HCT116 (cell line): ENCODE data around the gene CDK18. TPM values are rescaled to one million over a fixed set of nuclear protein-coding genes. Genes with fewer than 3 reads are reported as not detected.

Experiments
- ATAC-seq: fragments of 200-7000 bp; cut with Tn5 transposase; 2 replicates; pipeline ENCODE4 v1.9.1; 2020; ENCODE audit warnings: mild to moderate bottlenecking, moderate library complexity
- BruUV-seq: library from RNA; stranded (reverse); fragments of 400-500 nt; replicated peaks from 2 replicates; lab custom pipeline; 2021; lab: Mats Ljungman, UMichigan
- CTCF ChIA-PET: fragments of 300-600 bp; sonication (Branson Sonifier 250); formaldehyde crosslinking; loops from one replicate; lab custom pipeline; 2021; ENCODE audit warnings: antibody characterized with exemption; lab: Charles Lee
- POLR2A ChIA-PET: fragments of 300-600, 350-600 bp; sonication (Branson Sonifier 250); formaldehyde crosslinking; loops from one replicate; lab custom pipeline; 2021; ENCODE audit warnings: antibody characterized with exemption; lab: Charles Lee
- RAD21 ChIA-PET, 2 experiments: fragments of 300-600 bp; sonication (Branson Sonifier 250); formaldehyde crosslinking; loops; one replicate each; lab custom pipeline; 2023; ENCODE audit warnings: low total read pairs in 2 of 2; ENCODE audit not compliant: uncharacterized antibody in 2 of 2, unreplicated experiment in 2 of 2, low non-redundant PET in 1 of 2; lab: Charles Lee
- DNase-seq: peaks from one replicate; pipeline ENCODE4 v3.0.0-alpha.2; 2010; ENCODE audit warnings: low read depth, low spot score
- H2AFZ ChIP-seq: fragments of 200-600 bp; shearing (Covaris generic), sonication (generic); 2 replicates; pipeline ENCODE4 v1.6.1; 2017; ENCODE audit warnings: low read depth, mixed run types, mixed read lengths, antibody characterized with exemption, low read length; ENCODE audit not compliant: poor library complexity, severe bottlenecking
- H3K27ac ChIP-seq: 2 replicates; pipeline ENCODE4 v1.5.1; 2012; ENCODE audit warnings: low read depth, low read length
- H3K27me3 ChIP-seq: fragments of 200-600 bp; sonication (generic); 2 replicates; pipeline ENCODE4 v1.6.1; 2016; ENCODE audit warnings: mixed run types, low read length, mixed read lengths; ENCODE audit not compliant: insufficient read depth
- H3K36me3 ChIP-seq, 2 experiments: fragments of 200-500 bp in 1 of 2; fragments of 200-600 bp in 1 of 2; sonication (Bioruptor generic) in 1 of 2; sonication (generic) in 1 of 2; 2 replicates each; pipeline versions ENCODE4 v1.5.1 to v1.6.1; 2014 to 2016; ENCODE audit warnings: low read length in 2 of 2, inconsistent platforms in 1 of 2, mixed read lengths in 1 of 2, mixed run types in 1 of 2; ENCODE audit not compliant: insufficient read depth in 2 of 2, control insufficient read depth in 1 of 2
- H3K4me1 ChIP-seq, 2 experiments: fragments of 200-600 bp in 1 of 2; sonication (generic) in 1 of 2; 2 replicates each; pipeline versions ENCODE4 v1.5.1 to v1.6.1; 2012 to 2017; ENCODE audit warnings: low read length in 2 of 2, inconsistent platforms in 1 of 2, mild to moderate bottlenecking in 1 of 2, mixed read lengths in 1 of 2, mixed run types in 1 of 2, moderate library complexity in 1 of 2; ENCODE audit not compliant: insufficient read depth in 2 of 2, control insufficient read depth in 1 of 2
- H3K4me2 ChIP-seq: fragments of 200-600 bp; sonication (generic); 2 replicates; pipeline ENCODE4 v1.6.1; 2017; ENCODE audit warnings: mixed run types, low read length, mixed read lengths
- H3K4me3 ChIP-seq, 2 experiments: fragments of 200-600 bp in 1 of 2; sonication (generic) in 1 of 2; replicated peaks in 1 of 2; 2 replicates each; pipeline ENCODE4 v1.5.1; 2011 to 2016; ENCODE audit warnings: low read length in 2 of 2, control low read depth in 1 of 2, low read depth in 1 of 2, mild to moderate bottlenecking in 1 of 2, mixed read lengths in 1 of 2, mixed run types in 1 of 2
- H3K79me2 ChIP-seq: fragments of 200-600 bp; sonication (generic); 2 replicates; pipeline ENCODE4 v1.6.1; 2017; ENCODE audit warnings: mild to moderate bottlenecking, mixed run types, low read length, moderate library complexity, mixed read lengths; ENCODE audit not compliant: insufficient read depth
- H3K9ac ChIP-seq: fragments of 200-600 bp; sonication (generic); 2 replicates; pipeline ENCODE4 v1.6.1; 2016; ENCODE audit warnings: low read length, mixed read lengths
- H3K9me2 ChIP-seq: fragments of 200-600 bp; sonication (generic), shearing (Covaris generic); 2 replicates; pipeline ENCODE4 v1.6.1; 2017; ENCODE audit warnings: mixed run types, mild to moderate bottlenecking, moderate library complexity; ENCODE audit not compliant: insufficient read depth
- H3K9me3 ChIP-seq, 2 experiments: fragments of 200-500 bp in 1 of 2; fragments of 200-600 bp in 1 of 2; sonication (Bioruptor generic) in 1 of 2; sonication (generic) in 1 of 2; 2 replicates each; pipeline ENCODE4 v1.6.1; 2014 to 2017; ENCODE audit warnings: low read length in 2 of 2, mixed read lengths in 2 of 2, inconsistent platforms in 1 of 2, low read depth in 1 of 2, mild to moderate bottlenecking in 1 of 2, mixed run types in 1 of 2, moderate library complexity in 1 of 2; ENCODE audit not compliant: control insufficient read depth in 1 of 2, insufficient read depth in 1 of 2
- H4K20me1 ChIP-seq: fragments of 200-600 bp; sonication (generic), shearing (Covaris generic); 2 replicates; pipeline ENCODE4 v1.6.1; 2017; ENCODE audit warnings: mixed run types, mild to moderate bottlenecking, moderate library complexity; ENCODE audit not compliant: insufficient read depth
- CTCF ChIP-seq, 3 experiments: fragments of 200-600 bp in 1 of 3; sonication (generic) in 1 of 3; IDR thresholded peaks in 2 of 3; conservative IDR thresholded peaks in 1 of 3; 2 replicates each; pipeline ENCODE4 v1.5.1; 2012 to 2017; ENCODE audit warnings: low read depth in 2 of 3, low read length in 2 of 3, antibody characterized with exemption in 1 of 3, borderline replicate concordance in 1 of 3, control low read depth in 1 of 3, mild to moderate bottlenecking in 1 of 3, mixed read lengths in 1 of 3, mixed run types in 1 of 3, moderate library complexity in 1 of 3; ENCODE audit not compliant: insufficient read depth in 1 of 3
- ELF1 ChIP-seq: IDR thresholded peaks from 2 replicates; pipeline ENCODE4 v1.6.1; 2012; ENCODE audit warnings: low read depth, borderline replicate concordance
- EZH2phosphoT487 ChIP-seq: fragments of 200-600 bp; IDR thresholded peaks from 2 replicates; pipeline ENCODE4 v1.6.1; 2018; ENCODE audit warnings: antibody characterized with exemption, borderline replicate concordance
- FOSL1 ChIP-seq: IDR thresholded peaks from 2 replicates; pipeline ENCODE4 v1.6.1; 2012; ENCODE audit warnings: low read depth
- JUND ChIP-seq: IDR thresholded peaks from 2 replicates; pipeline ENCODE4 v1.6.1; 2012
- POLR2A ChIP-seq: IDR thresholded peaks from 2 replicates; pipeline ENCODE4 v1.7.0; 2011; ENCODE audit warnings: borderline replicate concordance; ENCODE audit not compliant: insufficient read depth, insufficient read length; ENCODE audit errors: extremely low read depth
- POLR2AphosphoS5 ChIP-seq: IDR thresholded peaks from 2 replicates; pipeline ENCODE4 v1.6.1; 2011; ENCODE audit warnings: mild to moderate bottlenecking, low read depth, low read length, moderate library complexity
- REST ChIP-seq: IDR thresholded peaks from 2 replicates; pipeline ENCODE4 v1.6.1; 2012; ENCODE audit warnings: low read depth
- SIN3A ChIP-seq: IDR thresholded peaks from 2 replicates; pipeline ENCODE4 v1.6.1; 2012; ENCODE audit warnings: low read depth
- SP1 ChIP-seq: IDR thresholded peaks from 2 replicates; pipeline ENCODE4 v1.6.1; 2012; ENCODE audit warnings: low read depth
- SRF ChIP-seq: IDR thresholded peaks from 2 replicates; pipeline ENCODE4 v1.6.1; 2012; ENCODE audit warnings: low read depth
- TCF7L2 ChIP-seq: IDR thresholded peaks from 2 replicates; pipeline ENCODE4 v1.7.0; 2011; ENCODE audit warnings: borderline replicate concordance, inconsistent platforms; ENCODE audit not compliant: insufficient read depth, insufficient read length; ENCODE audit errors: extremely low read depth
- YY1 ChIP-seq: IDR thresholded peaks from 2 replicates; pipeline ENCODE4 v1.6.1; 2011; ENCODE audit warnings: low read length, low read depth, moderate library complexity, mild to moderate bottlenecking; ENCODE audit not compliant: insufficient replicate concordance; ENCODE audit errors: extremely low read depth
- ZBTB33 ChIP-seq: IDR thresholded peaks from 2 replicates; pipeline ENCODE4 v1.6.1; 2011; ENCODE audit warnings: mild to moderate bottlenecking, low read length, moderate library complexity; ENCODE audit not compliant: insufficient replicate concordance; ENCODE audit errors: extremely low read depth
- ZFX ChIP-seq: fragments of 450-650 bp; IDR thresholded peaks from 2 replicates; pipeline ENCODE4 v1.6.1; 2017
- ZNF274 ChIP-seq: fragments of 200-500 bp; sonication (Bioruptor generic); IDR thresholded peaks from 2 replicates; pipeline ENCODE4 v1.6.1; 2014; ENCODE audit warnings: mild to moderate bottlenecking, low read depth, low read length, inconsistent platforms
- intact Hi-C: fragments of 100-400 bp; cut with micrococcal nuclease; formaldehyde crosslinking; loops from 2 replicates; pipeline ENCODE4 v1.10.0; 2022
- total RNA-seq: library from RNA; stranded (reverse); gene quantifications from one replicate; pipeline ENCODE4 v1.2.1, GENCODE V29; 2021; ENCODE audit not compliant: unreplicated experiment

CDK18 gene
- total RNA-seq, 1 experiment from 2014 or later: 32.0 TPM

- POLR2A ChIA-PET: no interaction called here
- H3K27ac ChIP-seq: peak overlapping the region; percentile 13; the same call in 1 of the 2 replicates
These were observed 7.9 kb downstream of the CDK18 start for GRCh38 chr1:205512059-205513045.

More at GRCh38 chr1:205512059-205513045, 7.9 kb downstream of the CDK18 start:
- Histone ChIP-seq H3K4me1 (peaks cover 5 to 44% of the 10 kb centered on the region in 2 experiments; a peak in 3 of 4 replicates), H3K27me3 (no peaks in the 10 kb centered on the region), H3K4me2 (peak overlapping the region; percentile 27; the same call in 1 of the 2 replicates), H3K36me3 (no peaks in the 10 kb centered on the region), H3K9me2 (no peaks in the 10 kb centered on the region), H3K9ac (no peak overlapping the region), H3K4me3 (no peak overlapping the region), H4K20me1 (no peaks in the 10 kb centered on the region), H3K9me3 (no peaks in the 10 kb centered on the region), H2AFZ (no peak overlapping the region), H3K79me2 (no peaks in the 10 kb centered on the region; the same call in 1 of the 2 replicates)
- intact Hi-C loops: no loop called here
- no peak for TF ChIP-seq SIN3A
- TF ChIP-seq YY1: no peak
- TF ChIP-seq POLR2A: no peak
- no peak for TF ChIP-seq EZH2phosphoT487
- TF ChIP-seq CTCF (IDR thresholded peaks at IDR 0.05 in 2 of 3, conservative IDR thresholded peaks at IDR 0.05 in 1 of 3; ENCODE audit: borderline replicate concordance in 1 of 3, insufficient read depth in 1 of 3, low read depth in 2 of 3, low read length in 2 of 3): no peak
- no peak for TF ChIP-seq ELF1
- no peak for TF ChIP-seq SRF
- TF ChIP-seq ZNF274: no peak
- TF ChIP-seq SP1: no peak
- no peak for TF ChIP-seq ZBTB33
- no peak for TF ChIP-seq TCF7L2
- TF ChIP-seq JUND: no peak
- TF ChIP-seq FOSL1: no peak
- TF ChIP-seq REST: no peak
- TF ChIP-seq POLR2AphosphoS5: no peak
- TF ChIP-seq ZFX: no peak
- DNase-seq (no peak), ATAC-seq (no peak; the same call in 1 of the 2 replicates)
- CTCF ChIA-PET: interaction anchor here (1.4 to 1.6 kb wide), 2 partner anchors 24 to 27 kb away, joined by 4 to 5 read pairs; no protein-coding TSS in a partner anchor
- RAD21 ChIA-PET: no interaction called here
- no TSS peak for BruUV-seq
